AG09309 (cell line): ENCODE results near the gene ZNHIT3.

Experiments used
- DNase-seq: peaks from one replicate; pipeline ENCODE4 v3.0.0-alpha.2; 2010; ENCODE audit warnings: low read depth
- H3K4me3 ChIP-seq: 2 replicates; pipeline ENCODE4 v1.5.1; 2011; ENCODE audit warnings: mild to moderate bottlenecking, low read depth, low read length, moderate library complexity; ENCODE audit not compliant: control insufficient read depth
- CTCF ChIP-seq: IDR thresholded peaks from 2 replicates; pipeline ENCODE4 v1.5.1; 2011; ENCODE audit warnings: mild to moderate bottlenecking, low read depth, low read length, inconsistent platforms; ENCODE audit not compliant: insufficient read depth, control insufficient read depth; ENCODE audit errors: missing control alignments

Gene ZNHIT3

GRCh38 chr17:36498560-36499300 is 12.2 kb downstream of the ZNHIT3 start:
- no peak overlapping the region for H3K4me3 ChIP-seq
- no peak for TF ChIP-seq CTCF
- no peak for DNase-seq

DNA sequence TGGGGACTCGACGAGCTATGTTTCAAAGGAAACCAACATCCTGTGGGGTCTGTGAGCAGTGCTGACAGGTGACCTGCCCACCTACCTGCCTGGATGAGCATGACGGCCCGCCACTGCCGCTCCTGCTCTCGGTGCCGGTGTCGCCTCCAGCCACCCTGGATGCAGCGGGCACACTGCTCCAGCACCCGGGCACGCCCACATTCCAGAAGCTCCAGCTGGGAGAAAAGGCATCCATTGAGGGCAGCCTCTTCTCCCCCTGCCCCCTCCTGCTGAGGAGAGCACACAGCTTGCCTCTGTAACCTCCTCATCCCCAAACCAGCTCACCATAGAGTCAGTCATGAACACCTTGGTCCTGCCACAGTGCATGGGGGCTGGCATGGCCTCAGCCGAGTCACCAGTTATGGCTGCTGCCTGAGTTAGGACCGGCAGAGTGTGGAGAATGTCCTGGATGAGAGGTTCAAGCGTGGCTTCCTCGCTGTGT is 14.3 kb downstream of the ZNHIT3 start:
- no peak for DNase-seq
- no peak for TF ChIP-seq CTCF
- H3K4me3 ChIP-seq = no peak overlapping the region

DNA sequence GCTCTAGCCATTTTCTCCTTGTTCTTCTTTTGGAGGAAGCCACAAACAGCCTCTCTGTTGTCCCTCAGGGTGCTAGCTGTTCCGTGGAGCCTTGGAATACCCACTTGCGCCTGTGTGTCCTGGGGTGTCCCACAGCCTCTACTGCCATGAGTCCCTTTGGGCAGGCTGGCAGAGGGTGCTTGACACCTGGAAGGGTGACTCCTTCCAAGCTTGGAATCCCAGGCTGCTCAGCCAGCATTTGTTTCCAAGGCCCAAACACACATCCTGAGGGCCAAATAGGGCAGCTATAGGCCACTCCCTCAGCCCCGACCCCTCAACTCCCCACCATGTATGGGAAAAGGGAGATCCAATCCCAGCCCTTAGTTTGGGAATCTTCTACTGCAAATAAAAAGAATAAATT is 14.9 kb downstream of the ZNHIT3 start:
- DNase-seq = no peak
- no peak overlapping the region for H3K4me3 ChIP-seq
- no peak for TF ChIP-seq CTCF

DNA sequence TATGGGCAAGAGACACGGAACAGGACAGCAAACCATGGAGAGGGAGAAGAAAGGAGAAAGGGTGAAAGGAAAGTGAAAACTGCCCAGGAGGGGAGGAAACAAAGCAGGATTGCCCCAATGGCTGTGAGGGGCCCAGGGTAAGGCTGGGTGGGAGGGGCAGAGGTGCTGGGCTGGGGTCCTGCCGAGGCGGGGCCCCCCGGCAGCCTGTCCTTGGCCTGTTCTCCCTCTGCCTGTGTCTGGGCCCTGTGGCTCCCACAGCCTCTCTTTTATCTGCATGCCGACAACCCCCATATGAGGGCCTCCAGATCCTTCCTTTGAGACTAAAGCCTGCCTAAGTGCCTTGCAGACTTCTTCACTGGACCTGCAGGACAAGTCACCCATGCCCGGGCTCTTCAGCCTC is 15.5 kb downstream of the ZNHIT3 start:
- no peak for TF ChIP-seq CTCF
- H3K4me3 ChIP-seq = no peak overlapping the region
- DNase-seq = no peak

- TF ChIP-seq CTCF = no peak
- DNase-seq = no peak
- H3K4me3 ChIP-seq = no peak overlapping the region
Measured at GRCh38 chr17:36503456-36504155, 17.1 kb downstream of the ZNHIT3 start.

DNA sequence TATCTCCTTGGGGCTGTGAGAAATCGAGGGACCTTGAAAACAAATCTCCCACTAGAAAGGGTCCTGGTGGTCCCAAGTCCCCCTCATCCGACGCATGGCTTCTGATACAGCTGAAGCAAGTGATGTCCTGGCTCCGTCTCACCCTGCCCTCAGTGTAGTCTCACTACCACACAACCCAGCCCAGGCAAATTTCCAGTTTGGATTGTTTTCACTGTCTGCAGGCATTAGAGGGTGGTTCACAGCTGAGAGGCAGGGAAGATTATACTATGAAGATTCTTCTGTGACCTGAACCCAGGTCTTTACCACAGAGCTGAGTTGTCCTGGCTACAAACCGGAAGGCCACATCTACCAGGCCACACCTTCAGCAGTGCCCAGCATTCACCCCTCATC is 17.7 kb downstream of the ZNHIT3 start:
- no peak overlapping the region for H3K4me3 ChIP-seq
- no peak for TF ChIP-seq CTCF
- DNase-seq = no peak
